Keratinocyte (primary cell): ENCODE measurements around the gene RHOBTB3. TPM values are rescaled to one million over a fixed set of nuclear protein-coding genes. Genes with fewer than 3 reads are reported as not detected.

Experiments
- DNase-seq: peaks from one replicate; pipeline ENCODE4 v3.0.0-alpha.2; 2011; ENCODE audit warnings: low read depth, missing footprints, low spot score
- FAIRE-seq: peaks from 2 replicates; lab custom pipeline; 2011; peaks lifted over from hg19 to GRCh38; lab: Jason Lieb, UNC
- H2AFZ ChIP-seq: 2 replicates; pipeline ENCODE4 v1.6.0; 2012; ENCODE audit warnings: low read length, control low read depth, inconsistent platforms; ENCODE audit not compliant: control insufficient read depth
- H3K27ac ChIP-seq: 2 replicates; pipeline ENCODE4 v1.5.1; 2011; ENCODE audit warnings: low read length; ENCODE audit not compliant: control insufficient read depth, insufficient read depth
- H3K27me3 ChIP-seq: 3 replicates; pipeline ENCODE4 v1.6.0; 2011; ENCODE audit warnings: low read length; ENCODE audit not compliant: control insufficient read depth, insufficient read depth; ENCODE audit errors: extremely low read depth
- H3K36me3 ChIP-seq, 2 experiments: 2 replicates in 1 of 2; 3 replicates in 1 of 2; pipeline ENCODE4 v1.5.1; 2011; ENCODE audit warnings: low read length in 2 of 2, mild to moderate bottlenecking in 1 of 2; ENCODE audit not compliant: control insufficient read depth in 2 of 2, insufficient read depth in 2 of 2; ENCODE audit errors: extremely low read depth in 1 of 2
- H3K4me1 ChIP-seq: 3 replicates; pipeline ENCODE4 v1.5.1; 2011; ENCODE audit warnings: low read length; ENCODE audit not compliant: control insufficient read depth, insufficient read depth; ENCODE audit errors: extremely low read depth
- H3K4me2 ChIP-seq: 3 replicates; pipeline ENCODE4 v1.6.0; 2011; ENCODE audit warnings: low read depth, low read length; ENCODE audit not compliant: control insufficient read depth, insufficient read depth; ENCODE audit errors: extremely low read depth
- H3K4me3 ChIP-seq, 3 experiments: fragments of 200-600 bp in 1 of 3; sonication (generic) in 1 of 3; 2 replicates in 2 of 3; 3 replicates in 1 of 3; pipeline ENCODE4 v1.5.1; 2011 to 2016; ENCODE audit warnings: low read length in 3 of 3, mild to moderate bottlenecking in 3 of 3, control low read depth in 2 of 3, inconsistent platforms in 1 of 3, low read depth in 1 of 3, mixed read lengths in 1 of 3, mixed run types in 1 of 3, moderate library complexity in 1 of 3; ENCODE audit not compliant: control insufficient read depth in 2 of 3, insufficient read depth in 2 of 3; ENCODE audit errors: extremely low read depth in 1 of 3
- H3K79me2 ChIP-seq: 2 replicates; pipeline ENCODE4 v1.6.0; 2012; ENCODE audit warnings: low read length; ENCODE audit not compliant: control insufficient read depth, insufficient read depth
- H3K9ac ChIP-seq: 3 replicates; pipeline ENCODE4 v1.6.0; 2011; ENCODE audit warnings: low read length; ENCODE audit not compliant: control insufficient read depth, insufficient read depth; ENCODE audit errors: extremely low read depth
- H3K9me1 ChIP-seq: 3 replicates; pipeline ENCODE4 v1.6.0; 2011; ENCODE audit warnings: low read length; ENCODE audit not compliant: control insufficient read depth, insufficient read depth; ENCODE audit errors: extremely low read depth
- H3K9me3 ChIP-seq: 2 replicates; pipeline ENCODE4 v1.5.1; 2012; ENCODE audit warnings: low read depth, low read length; ENCODE audit not compliant: control insufficient read depth
- H4K20me1 ChIP-seq: 3 replicates; pipeline ENCODE4 v1.6.0; 2011; ENCODE audit warnings: low read length; ENCODE audit not compliant: control insufficient read depth, insufficient read depth; ENCODE audit errors: extremely low read depth
- CTCF ChIP-seq, 3 experiments: IDR thresholded peaks in 1 of 3; conservative IDR thresholded peaks in 1 of 3; optimal IDR thresholded peaks in 1 of 3; 2 replicates in 2 of 3; 3 replicates in 1 of 3; pipeline versions ENCODE3 to v1.5.1; 2011; ENCODE audit warnings: low read length in 3 of 3, mild to moderate bottlenecking in 3 of 3, moderate library complexity in 2 of 3, control low read depth in 1 of 3, inconsistent platforms in 1 of 3; ENCODE audit not compliant: insufficient read depth in 2 of 3; ENCODE audit errors: extremely low read depth in 1 of 3
- EZH2 ChIP-seq: IDR thresholded peaks from one replicate; pipeline ENCODE4 v1.6.1; 2012; ENCODE audit warnings: inconsistent platforms, mild to moderate bottlenecking, low read length, moderate library complexity
- dilution Hi-C: fragments of 300-500 bp; cut with MboI; formaldehyde crosslinking; loops from one replicate; pipeline ENCODE4 v1.7.0; 2020; ENCODE audit warnings: low sequenced_read_pairs; ENCODE audit not compliant: extremely low pct_ligation_motif_present
- polyA plus RNA-seq, 5 experiments: library from polyadenylated mRNA; depleted of rRNA in 3 of 5; stranded (reverse) in 3 of 5; stranded (forward) in 1 of 5; unstranded in 1 of 5; fragments of >200 nt; gene quantifications; 1 replicate in 1 of 5; 2 replicates in 3 of 5; 3 replicates in 1 of 5; pipeline versions ENCODE4 v1.2.1 to v1.2.3, GENCODE V29; 2011 to 2012; ENCODE audit warnings: missing spikeins in 2 of 5, low read depth in 1 of 5, low replicate concordance in 1 of 5

Gene RHOBTB3
- polyA plus RNA-seq, 1 donor (not counting 4 experiments of a cell fraction or from before 2014, with no cell fraction given): 4.7 TPM

- no peaks in the 10 kb centered on the region for H3K79me2 ChIP-seq
- H3K9me3 ChIP-seq: no peaks in the 10 kb centered on the region
- DNase-seq (no peak), FAIRE-seq (no peak)
- H4K20me1 ChIP-seq: no peaks in the 10 kb centered on the region
- no peak for TF ChIP-seq CTCF (optimal IDR thresholded peaks at IDR 0.05 in 1 of 3, IDR thresholded peaks at IDR 0.05 in 1 of 3, conservative IDR thresholded peaks at IDR 0.05 in 1 of 3; ENCODE audit: extremely low read depth in 1 of 3, insufficient read depth in 2 of 3, low read length in 3 of 3)
- no peak for TF ChIP-seq EZH2
- H3K9me1 ChIP-seq: no peaks in the 10 kb centered on the region
- H3K36me3 ChIP-seq: no peaks in the 10 kb centered on the region
- no peak overlapping the region for H3K4me2 ChIP-seq
- H3K27me3 ChIP-seq: no peaks in the 10 kb centered on the region
- no peak overlapping the region for H3K27ac ChIP-seq
- H3K4me1 ChIP-seq: peaks cover 16% of the 10 kb centered on the region
- H2AFZ ChIP-seq: no peak overlapping the region
- H3K4me3 ChIP-seq: no peak overlapping the region
- no peak overlapping the region for H3K9ac ChIP-seq
- dilution Hi-C loops: no loop called here
These were observed 31.5 kb downstream of the RHOBTB3 start for GRCh38 chr5:95762652-95763041.

GRCh38 chr5:95763941-95764340 lies 32.8 kb downstream of the RHOBTB3 start:
- H3K4me3 ChIP-seq: no peak overlapping the region
- FAIRE-seq (no peak), DNase-seq (no peak)
- no peak overlapping the region for H3K27ac ChIP-seq
- H3K9ac ChIP-seq: no peak overlapping the region
- H4K20me1 ChIP-seq: no peaks in the 10 kb centered on the region
- no peak overlapping the region for H3K4me2 ChIP-seq
- peaks cover 16% of the 10 kb centered on the region for H3K4me1 ChIP-seq
- no peaks in the 10 kb centered on the region for H3K36me3 ChIP-seq
- H3K27me3 ChIP-seq: no peaks in the 10 kb centered on the region
- no peaks in the 10 kb centered on the region for H3K79me2 ChIP-seq
- TF ChIP-seq CTCF (optimal IDR thresholded peaks at IDR 0.05 in 1 of 3, IDR thresholded peaks at IDR 0.05 in 1 of 3, conservative IDR thresholded peaks at IDR 0.05 in 1 of 3; ENCODE audit: extremely low read depth in 1 of 3, insufficient read depth in 2 of 3, low read length in 3 of 3) (no peak), EZH2 (no peak)
- dilution Hi-C loops: no loop called here
- no peak overlapping the region for H2AFZ ChIP-seq
- H3K9me1 ChIP-seq: no peaks in the 10 kb centered on the region
- H3K9me3 ChIP-seq: no peaks in the 10 kb centered on the region
